ENCODE data around the gene OR10X1. TPM values are rescaled to one million over a fixed set of nuclear protein-coding genes. Genes with fewer than 3 reads are reported as not detected.

OR10X1 gene
- polyA plus RNA-seq, 1 of the 3 experiments (the other 2 are of a cell fraction): not detected

DNA sequence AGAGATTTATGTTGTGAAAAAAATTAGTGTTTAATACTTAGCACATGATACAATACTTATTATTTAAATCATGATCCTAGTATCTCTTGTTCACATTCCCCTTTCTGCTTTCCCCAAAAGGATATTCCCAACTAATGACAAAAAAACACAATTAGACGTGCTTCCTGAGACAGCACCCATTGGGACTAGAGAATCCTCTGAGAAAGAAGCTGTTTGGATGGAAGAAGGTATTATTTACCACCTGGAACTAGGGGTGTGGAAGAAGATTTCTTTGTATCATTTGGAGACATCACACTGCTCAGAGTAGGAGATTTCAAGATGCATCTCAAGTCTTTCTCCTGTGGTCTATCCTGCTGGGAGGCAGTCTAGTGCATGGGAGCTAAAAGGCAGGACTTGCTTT is 25.3 kb upstream of the OR10X1 start, which contains the start of gene OR10Z1:
OR10Z1 (plus strand) TSS at position 301 of the 400 bp plus-strand sequence. CDS start 1,171 bp downstream, outside the sequence.
- H3K9me3 ChIP-seq: no peaks in the 10 kb centered on the region
- TF ChIP-seq, protein P1, sequence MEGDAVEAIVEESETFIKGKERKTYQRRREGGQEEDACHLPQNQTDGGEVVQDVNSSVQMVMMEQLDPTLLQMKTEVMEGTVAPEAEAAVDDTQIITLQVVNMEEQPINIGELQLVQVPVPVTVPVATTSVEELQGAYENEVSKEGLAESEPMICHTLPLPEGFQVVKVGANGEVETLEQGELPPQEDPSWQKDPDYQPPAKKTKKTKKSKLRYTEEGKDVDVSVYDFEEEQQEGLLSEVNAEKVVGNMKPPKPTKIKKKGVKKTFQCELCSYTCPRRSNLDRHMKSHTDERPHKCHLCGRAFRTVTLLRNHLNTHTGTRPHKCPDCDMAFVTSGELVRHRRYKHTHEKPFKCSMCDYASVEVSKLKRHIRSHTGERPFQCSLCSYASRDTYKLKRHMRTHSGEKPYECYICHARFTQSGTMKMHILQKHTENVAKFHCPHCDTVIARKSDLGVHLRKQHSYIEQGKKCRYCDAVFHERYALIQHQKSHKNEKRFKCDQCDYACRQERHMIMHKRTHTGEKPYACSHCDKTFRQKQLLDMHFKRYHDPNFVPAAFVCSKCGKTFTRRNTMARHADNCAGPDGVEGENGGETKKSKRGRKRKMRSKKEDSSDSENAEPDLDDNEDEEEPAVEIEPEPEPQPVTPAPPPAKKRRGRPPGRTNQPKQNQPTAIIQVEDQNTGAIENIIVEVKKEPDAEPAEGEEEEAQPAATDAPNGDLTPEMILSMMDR (IDR thresholded peaks at IDR 0.05): no peak
- TF ChIP-seq SIN3A (IDR thresholded peaks at IDR 0.05; ENCODE audit: borderline replicate concordance, low read depth, low read length) (no peak), JUND (IDR thresholded peaks at IDR 0.05) (no peak), GATA2 (CRISPR knock-in tag; IDR thresholded peaks at IDR 0.05) (no peak), RCOR1 (IDR thresholded peaks at IDR 0.05; ENCODE audit: low read length) (no peak), GABPA (IDR thresholded peaks at IDR 0.05; ENCODE audit: low read depth) (no peak), SMC3 (IDR thresholded peaks at IDR 0.05; ENCODE audit: low read depth, low read length) (no peak), RXRA (IDR thresholded peaks at IDR 0.05; ENCODE audit: borderline replicate concordance, low read depth) (no peak)
- TF ChIP-seq, protein P2, sequence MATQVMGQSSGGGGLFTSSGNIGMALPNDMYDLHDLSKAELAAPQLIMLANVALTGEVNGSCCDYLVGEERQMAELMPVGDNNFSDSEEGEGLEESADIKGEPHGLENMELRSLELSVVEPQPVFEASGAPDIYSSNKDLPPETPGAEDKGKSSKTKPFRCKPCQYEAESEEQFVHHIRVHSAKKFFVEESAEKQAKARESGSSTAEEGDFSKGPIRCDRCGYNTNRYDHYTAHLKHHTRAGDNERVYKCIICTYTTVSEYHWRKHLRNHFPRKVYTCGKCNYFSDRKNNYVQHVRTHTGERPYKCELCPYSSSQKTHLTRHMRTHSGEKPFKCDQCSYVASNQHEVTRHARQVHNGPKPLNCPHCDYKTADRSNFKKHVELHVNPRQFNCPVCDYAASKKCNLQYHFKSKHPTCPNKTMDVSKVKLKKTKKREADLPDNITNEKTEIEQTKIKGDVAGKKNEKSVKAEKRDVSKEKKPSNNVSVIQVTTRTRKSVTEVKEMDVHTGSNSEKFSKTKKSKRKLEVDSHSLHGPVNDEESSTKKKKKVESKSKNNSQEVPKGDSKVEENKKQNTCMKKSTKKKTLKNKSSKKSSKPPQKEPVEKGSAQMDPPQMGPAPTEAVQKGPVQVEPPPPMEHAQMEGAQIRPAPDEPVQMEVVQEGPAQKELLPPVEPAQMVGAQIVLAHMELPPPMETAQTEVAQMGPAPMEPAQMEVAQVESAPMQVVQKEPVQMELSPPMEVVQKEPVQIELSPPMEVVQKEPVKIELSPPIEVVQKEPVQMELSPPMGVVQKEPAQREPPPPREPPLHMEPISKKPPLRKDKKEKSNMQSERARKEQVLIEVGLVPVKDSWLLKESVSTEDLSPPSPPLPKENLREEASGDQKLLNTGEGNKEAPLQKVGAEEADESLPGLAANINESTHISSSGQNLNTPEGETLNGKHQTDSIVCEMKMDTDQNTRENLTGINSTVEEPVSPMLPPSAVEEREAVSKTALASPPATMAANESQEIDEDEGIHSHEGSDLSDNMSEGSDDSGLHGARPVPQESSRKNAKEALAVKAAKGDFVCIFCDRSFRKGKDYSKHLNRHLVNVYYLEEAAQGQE (IDR thresholded peaks at IDR 0.05; ENCODE audit: low read depth, low read length): no peak
- TF ChIP-seq, protein P3, sequence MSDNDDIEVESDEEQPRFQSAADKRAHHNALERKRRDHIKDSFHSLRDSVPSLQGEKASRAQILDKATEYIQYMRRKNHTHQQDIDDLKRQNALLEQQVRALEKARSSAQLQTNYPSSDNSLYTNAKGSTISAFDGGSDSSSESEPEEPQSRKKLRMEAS (IDR thresholded peaks at IDR 0.05; ENCODE audit: low read depth): no peak
- H3K9me2 ChIP-seq: no peaks in the 10 kb centered on the region; the same call in 1 of the 2 replicates
- no peaks in the 10 kb centered on the region for H3F3A ChIP-seq (replicated peaks; ENCODE audit: insufficient read depth)
- no peaks in the 10 kb centered on the region for H3K36me3 ChIP-seq (replicated peaks in 1 of 2; ENCODE audit: control insufficient read depth in 1 of 2, insufficient read depth in 2 of 2, low read length in 1 of 2)
- H3K4me1 ChIP-seq (ENCODE audit: control insufficient read depth in 1 of 2, insufficient read depth in 2 of 2, low read depth in 1 of 2, low read length in 1 of 2): no peaks in the 10 kb centered on the region
- H3K4me2 ChIP-seq: no peak within 1 kb of the TSS
- POLR2A ChIA-PET: no interaction called here
- WGBS (ENCODE audit: low lambda C conversion rate): 5% methylated on average over 1 of the region's 1 CpG
- no peak within 1 kb of the TSS for H3K4me3 ChIP-seq (ENCODE audit: low read depth in 2 of 2, low read length in 1 of 2)
- H3K9ac ChIP-seq: no peak within 1 kb of the TSS
- no peak for DNase-seq
- H3K27me3 ChIP-seq (ENCODE audit: insufficient read depth): no peaks in the 10 kb centered on the region
- H4K20me1 ChIP-seq (ENCODE audit: insufficient read depth): no peaks in the 10 kb centered on the region
- CTCF ChIA-PET: no interaction called here
- no peak within 1 kb of the TSS for H2AFZ ChIP-seq (ENCODE audit: low read depth)
- H3K27ac ChIP-seq (ENCODE audit: low read depth in 2 of 2, low read length in 1 of 2): no peak within 1 kb of the TSS
- H3K79me2 ChIP-seq (ENCODE audit: insufficient read depth): no peaks in the 10 kb centered on the region

DNA sequence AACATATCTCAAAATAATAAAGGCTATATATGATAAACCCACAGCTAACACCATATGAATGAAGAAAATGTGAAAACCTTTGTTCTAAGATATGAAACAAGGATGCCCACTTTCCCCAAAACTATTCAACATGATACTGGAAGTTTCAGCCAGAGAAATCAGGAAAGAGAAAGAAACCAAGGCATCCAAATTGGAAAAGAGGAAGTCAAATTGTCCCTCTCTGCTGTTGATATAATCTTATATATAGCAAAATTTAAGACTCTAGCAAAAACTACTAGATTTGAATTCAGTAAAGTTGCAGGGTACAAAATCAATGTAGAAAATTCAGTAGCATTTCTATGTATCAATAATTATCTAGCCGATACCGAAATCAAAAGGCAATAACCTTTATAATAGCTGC is 21.0 kb upstream of the OR10X1 start:
- DNase-seq: no peak
- Histone ChIP-seq H3K79me2 (ENCODE audit: insufficient read depth) (no peaks in the 10 kb centered on the region), H3K9me3 (no peaks in the 10 kb centered on the region), H4K20me1 (ENCODE audit: insufficient read depth) (no peaks in the 10 kb centered on the region), H3K9me2 (no peaks in the 10 kb centered on the region; the same call in 1 of the 2 replicates), H3K36me3 (replicated peaks in 1 of 2; ENCODE audit: control insufficient read depth in 1 of 2, insufficient read depth in 2 of 2, low read length in 1 of 2) (no peaks in the 10 kb centered on the region), H2AFZ (ENCODE audit: low read depth) (no peak overlapping the region), H3K9ac (no peak overlapping the region), H3K4me3 (ENCODE audit: low read depth in 2 of 2, low read length in 1 of 2) (no peak overlapping the region), H3F3A (replicated peaks; ENCODE audit: insufficient read depth) (no peaks in the 10 kb centered on the region), H3K4me1 (ENCODE audit: control insufficient read depth in 1 of 2, insufficient read depth in 2 of 2, low read depth in 1 of 2, low read length in 1 of 2) (no peaks in the 10 kb centered on the region), H3K4me2 (no peak overlapping the region), H3K27ac (ENCODE audit: low read depth in 2 of 2, low read length in 1 of 2) (no peak overlapping the region), H3K27me3 (ENCODE audit: insufficient read depth) (no peaks in the 10 kb centered on the region)
- CTCF ChIA-PET: no interaction called here
- TF ChIP-seq NFIC (IDR thresholded peaks at IDR 0.05; ENCODE audit: borderline replicate concordance): no peak
- POLR2A ChIA-PET: no interaction called here
- WGBS (ENCODE audit: low lambda C conversion rate): 4% methylated on average over 2 of the region's 2 CpGs

All from SK-N-SH (cell line).